Natural killer cell (primary cell): ENCODE measurements around the gene NUMBL. TPM values are rescaled to one million over a fixed set of nuclear protein-coding genes. Genes with fewer than 3 reads are reported as not detected.

Source experiments
- ATAC-seq, 3 donors: fragments of 150-1000 bp in 2 of 3; fragments of 200-7000 bp in 1 of 3; cut with Tn5 transposase; 1 replicate in 1 of 3; 2 replicates in 2 of 3; pipeline ENCODE4 v1.10.0; 2021; ENCODE audit warnings: mild to moderate bottlenecking in 2 of 3, moderate library complexity in 2 of 3
- DNase-seq, 2 donors: peaks; one replicate each; pipeline versions ENCODE4 v3.0.0 to v3.0.0-alpha.2; 2013 to 2021; ENCODE audit warnings: mixed read lengths in 1 of 2
- H3K27ac ChIP-seq: one replicate; pipeline ENCODE4 v1.5.1; 2013; ENCODE audit warnings: mild to moderate bottlenecking, low read length
- H3K27me3 ChIP-seq: one replicate; pipeline ENCODE4 v1.6.1; 2013; ENCODE audit warnings: low read length; ENCODE audit not compliant: control insufficient read depth, insufficient read depth
- H3K36me3 ChIP-seq: one replicate; pipeline ENCODE4 v1.6.1; 2013; ENCODE audit warnings: low read length; ENCODE audit not compliant: control insufficient read depth, insufficient read depth
- H3K4me1 ChIP-seq: one replicate; pipeline ENCODE4 v1.6.1; 2013; ENCODE audit warnings: low read length; ENCODE audit not compliant: control insufficient read depth, insufficient read depth
- H3K4me3 ChIP-seq: one replicate; pipeline ENCODE4 v1.5.1; 2013; ENCODE audit warnings: low read length
- H3K9me3 ChIP-seq: one replicate; pipeline ENCODE4 v1.6.1; 2013; ENCODE audit warnings: low read length; ENCODE audit not compliant: control insufficient read depth, insufficient read depth
- H3K27ac Mint-ChIP-seq, 2 donors: one replicate each; pipeline ENCODE4 v1.8.0; 2022; ENCODE audit warnings: mild to moderate bottlenecking in 2 of 2, mixed read lengths in 2 of 2, moderate library complexity in 1 of 2
- H3K27me3 Mint-ChIP-seq, 2 donors: one replicate each; pipeline ENCODE4 v1.8.0; 2022; ENCODE audit warnings: low read depth in 2 of 2, mixed read lengths in 2 of 2
- H3K36me3 Mint-ChIP-seq: one replicate; pipeline ENCODE4 v1.8.0; 2022; ENCODE audit warnings: mixed read lengths
- H3K4me1 Mint-ChIP-seq, 2 donors: one replicate each; pipeline ENCODE4 v1.8.0; 2022; ENCODE audit warnings: mixed read lengths in 2 of 2
- H3K4me3 Mint-ChIP-seq: one replicate; pipeline ENCODE4 v1.8.0; 2022; ENCODE audit warnings: mild to moderate bottlenecking, moderate library complexity, mixed read lengths
- H3K9me3 Mint-ChIP-seq, 2 donors: one replicate each; pipeline ENCODE4 v1.8.0; 2022; ENCODE audit warnings: mixed read lengths in 2 of 2
- WGBS: methylation state at CpG from one replicate; pipeline ENCODE4 v1.1.7; 2013; ENCODE audit warnings: missing lambda C conversion rate; ENCODE audit not compliant: insufficient coverage; 5-methylcytosine and 5-hydroxymethylcytosine counted together
- intact Hi-C: fragments of 100-400 bp; cut with micrococcal nuclease; formaldehyde crosslinking; loops from one replicate; pipeline ENCODE4 v1.14.2; 2022
- total RNA-seq, 4 donors: library from RNA; stranded (reverse); fragments of 120-200 nt in 1 of 4; gene quantifications; one replicate each; pipeline versions ENCODE4 v1.2.3 to v1.2.4, GENCODE V29; 2013 to 2022
- TF ChIP-seq, protein P1 (sequence below): fragments of 200-600 bp; IDR thresholded peaks from one replicate; pipeline ENCODE4 v1.8.0; 2022; ENCODE audit warnings: antibody characterized with exemption

NUMBL gene
- total RNA-seq, 3 donors from 2014 or later (not counting 1 experiment from before 2014, with no cell fraction given): 9.9 to 19.5 (median 10.2) TPM

DNA sequence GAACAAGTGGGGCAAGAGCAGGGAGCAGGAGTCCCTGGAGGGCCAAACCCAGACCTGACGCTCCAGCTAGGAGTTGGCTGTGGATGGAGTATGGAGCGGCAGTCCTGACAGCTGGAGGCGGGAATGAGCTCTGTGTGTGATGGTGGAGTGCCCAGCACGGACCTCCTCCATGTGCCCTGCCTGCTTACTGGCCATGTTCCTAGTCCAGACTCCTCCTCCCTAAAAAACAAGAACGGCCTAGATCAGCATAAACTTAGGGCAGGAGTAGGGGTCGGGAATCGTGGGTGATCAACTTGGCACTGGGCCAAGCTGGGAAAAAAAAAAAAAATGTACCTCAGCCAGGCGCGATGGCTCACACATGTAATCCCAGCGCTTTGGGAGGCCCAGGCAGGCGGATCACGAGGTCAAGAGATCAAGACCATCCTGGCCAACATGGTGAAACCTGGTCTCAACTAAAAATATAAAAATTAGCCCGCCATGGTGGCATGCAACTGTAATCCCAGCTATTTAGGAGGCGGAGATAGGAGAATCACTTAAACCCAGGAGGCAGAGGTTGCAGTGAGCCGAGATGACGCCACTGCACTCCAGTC lies 59.8 kb downstream of the NUMBL start:
- intact Hi-C loops: loop anchor here (5.0 kb wide), 1 partner anchor 83 kb away; no protein-coding TSS in a partner anchor
- Histone ChIP-seq H3K4me1 (peaks cover 4% of the 10 kb centered on the region), H3K36me3 (no peaks in the 10 kb centered on the region), H3K9me3 (no peaks in the 10 kb centered on the region), H3K27me3 (no peaks in the 10 kb centered on the region), H3K27ac (no peak overlapping the region), H3K4me3 (no peak overlapping the region)
- ATAC-seq (no peak), DNase-seq (no peak)
- WGBS: 84% methylated on average over 14 of the region's 16 CpGs
- H3K36me3 Mint-ChIP-seq: no peaks in the 10 kb centered on the region
- H3K4me3 Mint-ChIP-seq: no peak overlapping the region
- H3K9me3 Mint-ChIP-seq: no peaks in the 10 kb centered on the region
- H3K27ac Mint-ChIP-seq: no peak overlapping the region
- TF ChIP-seq, protein P1, sequence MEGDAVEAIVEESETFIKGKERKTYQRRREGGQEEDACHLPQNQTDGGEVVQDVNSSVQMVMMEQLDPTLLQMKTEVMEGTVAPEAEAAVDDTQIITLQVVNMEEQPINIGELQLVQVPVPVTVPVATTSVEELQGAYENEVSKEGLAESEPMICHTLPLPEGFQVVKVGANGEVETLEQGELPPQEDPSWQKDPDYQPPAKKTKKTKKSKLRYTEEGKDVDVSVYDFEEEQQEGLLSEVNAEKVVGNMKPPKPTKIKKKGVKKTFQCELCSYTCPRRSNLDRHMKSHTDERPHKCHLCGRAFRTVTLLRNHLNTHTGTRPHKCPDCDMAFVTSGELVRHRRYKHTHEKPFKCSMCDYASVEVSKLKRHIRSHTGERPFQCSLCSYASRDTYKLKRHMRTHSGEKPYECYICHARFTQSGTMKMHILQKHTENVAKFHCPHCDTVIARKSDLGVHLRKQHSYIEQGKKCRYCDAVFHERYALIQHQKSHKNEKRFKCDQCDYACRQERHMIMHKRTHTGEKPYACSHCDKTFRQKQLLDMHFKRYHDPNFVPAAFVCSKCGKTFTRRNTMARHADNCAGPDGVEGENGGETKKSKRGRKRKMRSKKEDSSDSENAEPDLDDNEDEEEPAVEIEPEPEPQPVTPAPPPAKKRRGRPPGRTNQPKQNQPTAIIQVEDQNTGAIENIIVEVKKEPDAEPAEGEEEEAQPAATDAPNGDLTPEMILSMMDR: no peak
- H3K27me3 Mint-ChIP-seq: peaks cover 0 to 6% of the 10 kb centered on the region in 2 donors
- H3K4me1 Mint-ChIP-seq: peaks cover 6 to 17% of the 10 kb centered on the region in 2 donors

DNA sequence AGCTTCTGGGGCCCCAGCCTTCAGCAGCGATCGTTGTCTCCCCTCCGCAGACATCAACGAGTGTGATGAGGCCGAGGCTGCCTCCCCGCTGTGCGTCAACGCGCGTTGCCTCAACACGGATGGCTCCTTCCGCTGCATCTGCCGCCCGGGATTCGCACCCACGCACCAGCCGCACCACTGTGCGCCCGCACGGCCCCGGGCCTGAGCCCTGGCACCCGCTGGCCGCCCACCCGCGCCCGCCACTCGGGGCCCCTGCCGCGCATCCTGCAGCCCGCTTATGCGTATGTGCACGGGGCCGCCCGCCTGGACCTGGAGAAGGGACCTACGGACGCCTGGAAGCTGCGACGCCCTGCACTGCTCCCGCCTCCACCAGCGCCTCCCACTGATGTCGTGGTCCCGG lies 61.1 kb downstream of the NUMBL start:
- DNase-seq (no peak), ATAC-seq (no peak)
- Mint-ChIP-seq H3K4me3 (no peak overlapping the region), H3K4me1 (peaks cover 2 to 22% of the 10 kb centered on the region in 2 donors), H3K36me3 (no peaks in the 10 kb centered on the region), H3K9me3 (no peaks in the 10 kb centered on the region), H3K27me3 (peaks cover 0 to under 1% of the 10 kb centered on the region in 2 donors), H3K27ac (no peak overlapping the region)
- no peaks in the 10 kb centered on the region for H3K36me3 ChIP-seq
- intact Hi-C loops: no loop called here
- H3K27me3 ChIP-seq: no peaks in the 10 kb centered on the region
- peaks cover 2% of the 10 kb centered on the region for H3K4me1 ChIP-seq
- no peak overlapping the region for H3K27ac ChIP-seq
- no peak overlapping the region for H3K4me3 ChIP-seq
- TF ChIP-seq, protein P1: no peak
- no peaks in the 10 kb centered on the region for H3K9me3 ChIP-seq
- 98% methylated on average over 42 of the region's 42 CpGs for WGBS

DNA sequence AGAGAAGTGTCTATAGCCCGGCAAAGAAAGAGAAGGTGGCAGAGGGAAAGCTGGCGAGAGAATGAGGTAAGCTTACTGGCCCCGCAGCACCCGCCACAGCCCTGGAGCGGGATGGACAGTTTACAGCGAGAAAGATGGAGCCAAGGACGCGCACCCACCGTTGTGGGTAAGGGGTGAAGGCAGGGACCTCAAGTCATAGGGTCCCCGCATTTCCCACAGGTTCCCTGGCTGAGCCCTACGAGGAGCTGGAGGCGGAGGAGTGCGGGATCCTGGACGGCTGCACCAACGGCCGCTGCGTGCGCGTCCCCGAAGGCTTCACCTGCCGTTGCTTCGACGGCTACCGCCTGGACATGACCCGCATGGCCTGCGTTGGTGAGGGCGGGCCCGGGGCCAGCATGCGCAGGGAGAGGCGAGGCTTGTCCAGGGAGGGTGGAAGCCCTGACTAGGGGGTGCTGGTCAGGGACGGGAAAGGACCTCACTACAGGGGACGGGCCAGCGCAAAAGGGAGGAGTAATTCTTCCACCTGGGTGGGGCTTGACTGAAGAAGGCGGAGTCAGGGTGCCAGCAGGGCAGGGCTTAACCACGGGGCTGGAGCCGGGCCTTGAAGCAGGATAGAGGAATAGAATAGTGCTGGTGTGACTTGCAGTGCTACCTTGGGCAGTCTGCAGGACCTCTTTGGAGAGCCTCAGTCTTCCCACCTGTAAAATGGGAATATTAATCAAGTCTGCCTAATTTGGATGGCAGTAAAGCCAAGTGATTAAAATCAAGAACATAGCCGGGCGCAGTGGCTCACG lies 62.8 kb downstream of the NUMBL start:
- H3K9me3 ChIP-seq: no peaks in the 10 kb centered on the region
- H3K27ac ChIP-seq: no peak overlapping the region
- WGBS: 96% methylated on average over 39 of the region's 39 CpGs
- TF ChIP-seq, protein P1: no peak
- ATAC-seq: no peak
- H3K27ac Mint-ChIP-seq: no peak overlapping the region
- no peaks in the 10 kb centered on the region for H3K27me3 ChIP-seq
- peaks cover 10% of the 10 kb centered on the region for H3K36me3 ChIP-seq
- peaks cover 0 to 19% of the 10 kb centered on the region in 2 donors for H3K4me1 Mint-ChIP-seq
- no peak overlapping the region for H3K4me3 Mint-ChIP-seq
- no peaks in the 10 kb centered on the region for H3K9me3 Mint-ChIP-seq
- no peak for DNase-seq
- H3K27me3 Mint-ChIP-seq: no peaks in the 10 kb centered on the region
- intact Hi-C loops: no loop called here
- H3K36me3 Mint-ChIP-seq: no peaks in the 10 kb centered on the region
- H3K4me1 ChIP-seq: no peaks in the 10 kb centered on the region
- no peak overlapping the region for H3K4me3 ChIP-seq
